Epithelial cell of proximal tubule (primary cell): Measurements from ENCODE around the gene RELL2. TPM values are rescaled to one million over a fixed set of nuclear protein-coding genes. Genes with fewer than 3 reads are reported as not detected.

ENCODE experiments used
- DNase-seq: peaks from one replicate; pipeline ENCODE4 v3.0.0-alpha.2; 2011; ENCODE audit warnings: low read depth
- H3K4me3 ChIP-seq: 2 replicates; pipeline ENCODE4 v1.5.1; 2011; ENCODE audit warnings: low read depth, mild to moderate bottlenecking, low read length
- total RNA-seq: library from RNA; depleted of rRNA; stranded (reverse); fragments of >200 nt; gene quantifications from 2 replicates; pipeline ENCODE4 v1.2.3, GENCODE V29; 2015
- TF ChIP-seq, protein P1 (sequence below): conservative IDR thresholded peaks from 2 replicates; pipeline ENCODE4 v1.5.1; 2012; ENCODE audit warnings: low read depth, mild to moderate bottlenecking, low read length

RELL2 gene
- total RNA-seq, 1 donor from 2014 or later, result 10.3 TPM

DNA sequence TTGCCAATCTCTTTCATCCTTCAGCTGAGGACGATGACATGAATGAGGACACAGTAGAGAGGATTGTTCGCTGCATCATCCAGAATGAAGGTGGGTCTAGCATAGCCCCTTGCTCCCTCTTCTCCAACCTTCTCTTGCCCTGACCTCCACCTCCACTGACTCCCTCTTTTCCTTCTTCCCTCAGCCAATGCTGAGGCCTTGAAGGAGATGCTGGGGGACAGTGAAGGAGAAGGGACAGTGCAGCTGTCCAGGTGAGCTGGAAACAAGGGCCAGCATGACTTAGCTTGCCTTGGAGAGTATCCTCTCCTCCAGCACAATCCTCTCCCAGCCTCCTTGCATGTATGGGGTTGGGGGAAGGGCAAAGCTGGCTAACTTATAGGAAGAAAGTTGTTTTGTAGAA is 2.0 kb downstream of the RELL2 start:
- TF ChIP-seq, protein P1, sequence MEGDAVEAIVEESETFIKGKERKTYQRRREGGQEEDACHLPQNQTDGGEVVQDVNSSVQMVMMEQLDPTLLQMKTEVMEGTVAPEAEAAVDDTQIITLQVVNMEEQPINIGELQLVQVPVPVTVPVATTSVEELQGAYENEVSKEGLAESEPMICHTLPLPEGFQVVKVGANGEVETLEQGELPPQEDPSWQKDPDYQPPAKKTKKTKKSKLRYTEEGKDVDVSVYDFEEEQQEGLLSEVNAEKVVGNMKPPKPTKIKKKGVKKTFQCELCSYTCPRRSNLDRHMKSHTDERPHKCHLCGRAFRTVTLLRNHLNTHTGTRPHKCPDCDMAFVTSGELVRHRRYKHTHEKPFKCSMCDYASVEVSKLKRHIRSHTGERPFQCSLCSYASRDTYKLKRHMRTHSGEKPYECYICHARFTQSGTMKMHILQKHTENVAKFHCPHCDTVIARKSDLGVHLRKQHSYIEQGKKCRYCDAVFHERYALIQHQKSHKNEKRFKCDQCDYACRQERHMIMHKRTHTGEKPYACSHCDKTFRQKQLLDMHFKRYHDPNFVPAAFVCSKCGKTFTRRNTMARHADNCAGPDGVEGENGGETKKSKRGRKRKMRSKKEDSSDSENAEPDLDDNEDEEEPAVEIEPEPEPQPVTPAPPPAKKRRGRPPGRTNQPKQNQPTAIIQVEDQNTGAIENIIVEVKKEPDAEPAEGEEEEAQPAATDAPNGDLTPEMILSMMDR, result no peak
- H3K4me3 ChIP-seq, result no peak overlapping the region
- no peak for DNase-seq

DNA sequence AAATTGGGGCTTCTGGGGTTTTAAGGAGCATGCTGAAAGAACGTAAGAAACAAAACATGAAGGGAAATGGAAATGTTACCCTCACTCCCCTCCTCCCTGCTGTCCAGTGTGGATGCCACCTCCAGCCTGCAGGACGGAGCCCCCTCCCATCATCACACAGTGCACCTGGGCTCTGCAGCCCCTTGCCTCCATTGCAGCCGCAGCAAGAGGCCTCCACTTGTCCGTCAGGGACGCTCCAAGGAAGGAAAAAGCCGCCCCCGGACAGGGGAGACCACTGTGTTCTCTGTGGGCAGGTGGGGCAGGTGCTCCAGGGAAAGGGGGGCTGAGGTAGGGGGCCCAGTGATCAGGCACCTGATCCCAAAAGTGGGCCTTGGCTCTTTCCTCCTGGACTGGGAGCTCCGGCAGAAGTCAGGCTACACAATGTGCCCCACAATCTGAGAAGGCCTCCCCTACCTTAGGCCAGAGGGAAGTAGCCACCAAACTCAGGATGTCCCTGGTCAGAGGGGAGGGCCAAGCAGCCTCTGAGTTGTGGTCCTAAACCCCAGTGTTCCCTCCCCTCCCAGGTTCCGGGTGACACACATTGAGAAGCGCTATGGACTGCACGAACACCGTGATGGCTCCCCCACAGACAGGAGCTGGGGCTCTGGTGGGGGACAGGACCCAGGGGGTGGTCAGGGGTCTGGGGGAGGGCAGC is 2.7 kb downstream of the RELL2 start:
- DNase-seq, result no peak
- TF ChIP-seq, protein P1, result no peak
- no peak overlapping the region for H3K4me3 ChIP-seq

DNA sequence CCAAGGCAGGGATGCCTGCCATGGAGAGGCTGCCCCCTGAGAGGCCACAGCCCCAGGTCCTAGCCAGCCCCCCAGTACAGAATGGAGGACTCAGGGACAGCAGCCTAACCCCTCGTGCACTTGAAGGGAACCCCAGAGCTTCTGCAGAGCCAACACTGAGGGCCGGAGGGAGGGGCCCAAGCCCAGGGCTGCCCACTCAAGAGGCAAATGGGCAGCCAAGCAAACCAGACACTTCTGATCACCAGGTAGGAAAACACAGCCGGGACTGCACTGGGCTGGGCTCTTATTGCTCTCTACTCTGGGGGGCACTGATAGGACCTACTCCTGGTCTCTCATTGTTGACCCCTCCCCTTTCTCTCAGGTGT is 3.2 kb downstream of the RELL2 start:
- DNase-seq, result no peak
- TF ChIP-seq, protein P1, result no peak
- H3K4me3 ChIP-seq, result no peak overlapping the region

DNA sequence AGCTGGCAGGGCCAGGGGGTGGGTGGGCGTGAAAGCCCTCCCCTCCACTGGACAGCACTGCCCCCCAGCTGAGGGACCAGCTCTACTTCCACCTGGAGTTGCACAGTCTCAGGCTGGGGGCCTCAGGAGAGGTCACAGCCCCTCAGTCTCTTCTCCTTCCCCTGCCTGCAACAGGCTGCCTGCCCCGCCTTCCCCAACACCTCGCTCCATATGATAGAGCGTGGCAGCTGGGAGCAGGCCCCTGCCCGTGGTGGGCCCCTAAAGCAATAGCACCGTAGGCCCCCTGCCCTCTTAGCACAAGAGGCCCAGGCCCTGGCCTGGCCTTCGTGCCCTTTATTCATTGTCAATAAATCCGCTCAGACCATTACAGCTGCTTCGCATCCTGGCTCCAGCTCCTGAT is 3.9 kb downstream of the RELL2 start:
- H3K4me3 ChIP-seq, result no peak overlapping the region
- TF ChIP-seq, protein P1, result no peak
- no peak for DNase-seq

DNA sequence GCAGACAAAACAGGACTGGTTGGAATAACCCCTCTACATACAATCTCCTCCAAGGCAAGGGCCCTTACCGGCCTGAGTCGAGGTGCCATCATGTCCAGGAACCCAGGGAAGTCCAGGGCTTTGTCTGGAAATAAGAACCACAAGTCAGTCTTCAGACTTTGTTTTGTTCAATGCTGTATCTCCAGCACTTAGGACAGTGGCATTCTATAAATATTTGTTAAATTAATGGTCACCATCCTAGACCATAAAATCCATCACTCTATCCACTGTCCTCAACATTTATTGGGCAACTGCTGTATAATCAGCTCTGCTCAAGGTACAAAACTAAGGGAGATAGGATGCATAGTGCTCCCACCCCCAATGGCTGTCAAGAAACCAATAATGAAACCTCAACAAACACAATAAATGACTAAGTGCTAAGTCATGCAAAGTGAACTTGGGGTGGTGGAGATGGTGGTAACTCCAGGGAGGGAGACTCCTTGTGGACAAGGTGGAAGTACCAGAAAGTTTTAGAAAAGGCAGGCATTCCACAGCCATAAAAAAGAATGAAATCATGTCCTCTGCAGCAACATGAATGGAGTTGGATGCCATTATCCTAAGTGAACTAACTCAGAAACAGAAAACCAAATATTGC is 5.0 kb downstream of the RELL2 start:
- TF ChIP-seq, protein P1, result peak; percentile 61
- H3K4me3 ChIP-seq, result no peak overlapping the region
- DNase-seq, result peak; percentile 73

DNA sequence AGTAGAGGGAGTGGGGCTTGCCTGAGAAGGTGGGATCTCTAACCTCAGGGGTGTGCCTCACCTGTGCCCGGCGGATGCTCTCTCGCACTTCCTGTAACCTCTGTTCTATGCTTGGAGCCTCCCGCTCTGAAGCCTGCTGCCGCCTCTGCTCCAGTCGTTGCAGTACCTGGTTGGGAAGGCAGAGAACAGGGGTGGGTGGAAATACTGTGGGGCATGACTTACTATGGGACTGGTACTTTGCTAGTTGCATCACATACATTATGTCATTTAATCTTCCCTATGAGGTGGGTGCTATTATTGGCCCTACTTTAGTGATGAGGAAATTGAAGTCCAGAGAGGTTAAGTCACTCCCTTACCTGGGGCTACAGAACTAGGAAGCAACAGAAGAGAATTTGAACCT is 9.2 kb downstream of the RELL2 start:
- no peak for DNase-seq
- TF ChIP-seq, protein P1, result no peak

DNA sequence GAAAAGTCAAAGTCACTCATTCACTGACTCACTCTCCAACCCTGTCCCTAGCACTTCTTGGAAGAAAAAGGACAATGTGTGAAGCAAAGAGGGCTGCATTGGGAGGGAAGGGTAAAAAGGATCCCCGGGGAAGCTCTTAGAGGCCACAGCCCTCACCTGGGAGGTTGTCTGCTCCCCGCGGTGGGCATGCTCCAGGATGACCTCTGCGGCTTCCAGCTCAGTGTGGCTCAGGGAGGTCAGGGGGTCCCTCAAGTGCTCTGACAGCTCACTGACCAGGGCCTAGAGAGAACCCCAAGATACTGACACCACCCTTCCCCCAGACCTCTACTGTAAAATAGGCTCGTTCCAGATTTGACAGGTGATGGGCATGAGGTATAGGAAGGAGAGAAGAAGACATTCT is 10.4 kb downstream of the RELL2 start:
- TF ChIP-seq, protein P1, result no peak
- no peak for DNase-seq
- no peak overlapping the region for H3K4me3 ChIP-seq

More for the DNA sequence above, 9.2 kb downstream of the RELL2 start:
- H3K4me3 ChIP-seq, result no peak overlapping the region
